GM19452 (cell line): ENCODE results near the gene PLXDC2.

Experiments
- ATAC-seq: cut with Tn5 transposase; IDR thresholded peaks from one replicate; pipeline ENCODE4 v1.9.1; 2021; ENCODE audit not compliant: unreplicated experiment

The PLXDC2 gene

GRCh38 chr10:19815036-19815730, 1.0 kb upstream of the PLXDC2 start:
- no peak for ATAC-seq

GRCh38 chr10:19815731-19816410, 361 bp upstream of the PLXDC2 start:
- ATAC-seq = no peak

- ATAC-seq = peak; percentile 8
Measured at GRCh38 chr10:19817231-19817933, 1.1 kb downstream of the PLXDC2 start.

- no peak for ATAC-seq
Measured at GRCh38 chr10:19818876-19819275, 2.6 kb downstream of the PLXDC2 start.

GRCh38 chr10:19819419-19820033, 3.3 kb downstream of the PLXDC2 start:
- no peak for ATAC-seq

- ATAC-seq = no peak
Measured at GRCh38 chr10:19824381-19825342, 8.4 kb downstream of the PLXDC2 start.

- no peak for ATAC-seq
Measured at GRCh38 chr10:19825700-19826099, 9.5 kb downstream of the PLXDC2 start.

- ATAC-seq = no peak
Measured at GRCh38 chr10:19826712-19827111, 10.5 kb downstream of the PLXDC2 start.

- no peak for ATAC-seq
Measured at GRCh38 chr10:19828278-19829049, 12.2 kb downstream of the PLXDC2 start.

GRCh38 chr10:19832699-19833098, 16.5 kb downstream of the PLXDC2 start:
- no peak for ATAC-seq

GRCh38 chr10:19833170-19833824, 17.1 kb downstream of the PLXDC2 start:
- no peak for ATAC-seq

GRCh38 chr10:19835952-19836351, 19.7 kb downstream of the PLXDC2 start:
- ATAC-seq = no peak

- no peak for ATAC-seq
Measured at GRCh38 chr10:19839090-19839489, 22.9 kb downstream of the PLXDC2 start.

- ATAC-seq = no peak
Measured at GRCh38 chr10:19839552-19839951, 23.3 kb downstream of the PLXDC2 start.

GRCh38 chr10:19840776-19841175, 24.5 kb downstream of the PLXDC2 start:
- no peak for ATAC-seq

GRCh38 chr10:19843487-19843886, 27.3 kb downstream of the PLXDC2 start:
- no peak for ATAC-seq

- ATAC-seq = no peak
Measured at GRCh38 chr10:19845503-19846368, 29.5 kb downstream of the PLXDC2 start.

- no peak for ATAC-seq
Measured at GRCh38 chr10:19847321-19847720, 31.1 kb downstream of the PLXDC2 start.
